SK-N-MC (cell line): ENCODE data around the gene PSMD7.

Experiments
- EZH2 ChIP-seq: fragments of 200-600 bp; sonication (generic); IDR thresholded peaks from one replicate; pipeline ENCODE4 v1.6.1; 2017; ENCODE audit warnings: antibody characterized with exemption
- FOXP2 ChIP-seq: optimal IDR thresholded peaks from 2 replicates; pipeline ENCODE3; 2011; ENCODE audit warnings: mild to moderate bottlenecking, moderate library complexity; ENCODE audit not compliant: insufficient read depth; ENCODE audit errors: extremely low read length, control extremely low read depth
- POLR2AphosphoS5 ChIP-seq: IDR thresholded peaks from 2 replicates; pipeline ENCODE4 v1.6.1; 2012; ENCODE audit warnings: mild to moderate bottlenecking, low read depth, low read length, borderline replicate concordance

DNA sequence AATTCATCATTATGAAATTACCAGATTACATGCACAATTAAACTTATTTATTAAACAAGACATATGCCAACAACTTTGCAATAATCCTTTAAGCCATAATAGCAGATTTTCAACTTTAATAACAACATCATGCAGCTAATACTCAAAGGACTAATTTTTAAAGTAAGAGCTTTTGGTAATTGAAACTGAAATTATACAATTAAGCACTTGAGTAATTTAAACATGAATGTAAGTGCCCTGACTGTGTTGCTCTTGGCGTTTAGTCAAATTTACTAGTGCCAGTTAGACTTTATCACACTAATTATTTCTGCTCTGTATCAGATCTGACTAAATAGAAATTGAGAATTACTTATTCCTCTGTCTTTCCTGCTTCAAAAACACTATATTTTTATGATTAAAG, 46.8 kb upstream of the PSMD7 start:
- TF ChIP-seq POLR2AphosphoS5 (no peak), EZH2 (no peak), FOXP2 (no peak)
